A549 (cell line): ENCODE results near the gene SOX13. TPM values are rescaled to one million over a fixed set of nuclear protein-coding genes. Genes with fewer than 3 reads are reported as not detected.

Source experiments
- ATAC-seq, 2 experiments: fragments of 200-7000 bp in 1 of 2; fragments of >200 bp in 1 of 2; cut with Nextera tagmentation in 1 of 2; cut with Tn5 transposase in 1 of 2; 3 replicates each; pipeline versions ENCODE4 v1.8.0 to v1.9.1; 2018 to 2020; ENCODE audit warnings: mild to moderate bottlenecking in 1 of 2, moderate library complexity in 1 of 2
- CTCF ChIA-PET: fragments of 300-600 bp; sonication (Branson Sonifier 250); formaldehyde crosslinking; extraction: SDS; loops from one replicate; lab custom pipeline; 2021; ENCODE audit warnings: antibody characterized with exemption, inconsistent platforms; lab: Yijun Ruan, JAX
- POLR2A ChIA-PET: fragments of 350-600 bp; formaldehyde crosslinking; extraction: SDS; loops from one replicate; lab custom pipeline; 2021; ENCODE audit warnings: antibody characterized with exemption, inconsistent platforms; lab: Yijun Ruan, JAX
- DNase-seq, 2 experiments: peaks; one replicate each; pipeline versions ENCODE4 v3.0.0 to v3.0.0-alpha.2; 2011 to 2016; ENCODE audit warnings: low read depth in 1 of 2, low spot score in 1 of 2
- FAIRE-seq: peaks from 2 replicates; lab custom pipeline; 2011; peaks lifted over from hg19 to GRCh38; lab: Jason Lieb, UNC
- H3K27ac ChIP-seq, 2 experiments: fragments of >200 bp; sonication (Bioruptor Twin); formaldehyde crosslinking; 3 replicates each; pipeline ENCODE4 v1.5.1; 2016 to 2017
- H3K4me1 ChIP-seq: fragments of >200 bp; sonication (Bioruptor Twin); formaldehyde crosslinking; 3 replicates; pipeline ENCODE4 v1.6.1; 2016
- H3K4me2 ChIP-seq: fragments of >200 bp; sonication (Bioruptor Twin); formaldehyde crosslinking; 3 replicates; pipeline ENCODE4 v1.6.1; 2016
- H3K4me3 ChIP-seq: fragments of >200 bp; sonication (Bioruptor Twin); formaldehyde crosslinking; 3 replicates; pipeline ENCODE4 v1.5.1; 2016
- H3K9me3 ChIP-seq: fragments of >200 bp; sonication (Bioruptor Twin); formaldehyde crosslinking; 3 replicates; pipeline ENCODE4 v1.6.1; 2016
- CEBPB ChIP-seq, 2 experiments: fragments of >200 bp in 1 of 2; sonication (Bioruptor Twin) in 1 of 2; formaldehyde crosslinking in 1 of 2; IDR thresholded peaks; 2 replicates each; pipeline ENCODE4 v1.6.1; 2012 to 2016
- CHD4 ChIP-seq: fragments of 200-600 bp; sonication (generic); IDR thresholded peaks from 2 replicates; pipeline ENCODE4 v1.6.1; 2016; ENCODE audit warnings: antibody characterized with exemption, mild to moderate bottlenecking, borderline replicate concordance
- EHF ChIP-seq: fragments of 250-450 bp; sonication (Bioruptor Pico); IDR thresholded peaks from 2 replicates; pipeline ENCODE4 v1.5.0; 2020; ENCODE audit warnings: mild to moderate bottlenecking
- ESRRA ChIP-seq: fragments of 150-350 bp; IDR thresholded peaks from 2 replicates; pipeline ENCODE4 v1.6.1; 2014; ENCODE audit warnings: mild to moderate bottlenecking, low read length, borderline replicate concordance
- FOSB ChIP-seq: fragments of 250-450 bp; sonication (Bioruptor Pico); IDR thresholded peaks from 2 replicates; pipeline ENCODE4 v1.5.0; 2020; ENCODE audit warnings: mild to moderate bottlenecking, moderate library complexity
- FOSL2 ChIP-seq, 2 experiments: fragments of 450-650 bp in 1 of 2; fragments of >200 bp in 1 of 2; sonication (Bioruptor Twin) in 1 of 2; formaldehyde crosslinking; IDR thresholded peaks; 2 replicates each; pipeline versions ENCODE4 v1.5.0 to v1.6.1; 2016 to 2020; ENCODE audit warnings: mild to moderate bottlenecking in 1 of 2, moderate library complexity in 1 of 2
- FOXS1 ChIP-seq: fragments of 250-450 bp; sonication (Bioruptor Pico); IDR thresholded peaks from 2 replicates; pipeline ENCODE4 v1.5.0; 2020; ENCODE audit warnings: mild to moderate bottlenecking, moderate library complexity
- HDAC2 ChIP-seq: fragments of 200-600 bp; sonication (generic); IDR thresholded peaks from 2 replicates; pipeline ENCODE4 v1.6.1; 2016
- HEYL ChIP-seq: fragments of 250-450 bp; sonication (Bioruptor Pico); IDR thresholded peaks from 2 replicates; pipeline ENCODE4 v1.8.0; 2021; ENCODE audit warnings: mild to moderate bottlenecking, moderate library complexity
- JUN ChIP-seq, 2 experiments: fragments of >200 bp; sonication (Bioruptor Twin); formaldehyde crosslinking; IDR thresholded peaks; 2 replicates in 1 of 2; 3 replicates in 1 of 2; pipeline ENCODE4 v1.6.1; 2016 to 2017
- JUNB ChIP-seq: fragments of >200 bp; sonication (Bioruptor Twin); formaldehyde crosslinking; IDR thresholded peaks from 2 replicates; pipeline ENCODE4 v1.6.1; 2016
- KDM5A ChIP-seq: fragments of 200-600 bp; sonication (generic); IDR thresholded peaks from 2 replicates; pipeline ENCODE4 v1.6.1; 2016; ENCODE audit warnings: antibody characterized with exemption, mild to moderate bottlenecking
- MAZ ChIP-seq: fragments of 150-350 bp; IDR thresholded peaks from 2 replicates; pipeline ENCODE4 v1.6.1; 2014; ENCODE audit warnings: antibody characterized with exemption, low read depth, low read length, borderline replicate concordance
- NFE2L2 ChIP-seq: fragments of 150-350 bp; conservative IDR thresholded peaks from 2 replicates; pipeline ENCODE4 v1.6.1; 2014; ENCODE audit warnings: low read length
- RARB ChIP-seq: fragments of 250-450 bp; sonication (Bioruptor Pico); IDR thresholded peaks from 2 replicates; pipeline ENCODE4 v1.8.0; 2021; ENCODE audit warnings: mild to moderate bottlenecking, moderate library complexity
- RFX5 ChIP-seq: fragments of 450-650 bp; IDR thresholded peaks from 2 replicates; pipeline ENCODE4 v1.7.1; 2014; ENCODE audit warnings: antibody characterized with exemption, mild to moderate bottlenecking, moderate library complexity
- SMC3 ChIP-seq: fragments of >200 bp; sonication (Bioruptor Twin); formaldehyde crosslinking; IDR thresholded peaks from 3 replicates; pipeline ENCODE4 v1.6.1; 2018; ENCODE audit warnings: inconsistent platforms
- TFCP2L1 ChIP-seq: fragments of 250-450 bp; sonication (Bioruptor Pico); IDR thresholded peaks from 2 replicates; pipeline ENCODE4 v1.5.0; 2021; ENCODE audit warnings: mild to moderate bottlenecking
- ZFP36 ChIP-seq: fragments of 450-650 bp; IDR thresholded peaks from 2 replicates; pipeline ENCODE4 v1.6.1; 2014; ENCODE audit warnings: borderline replicate concordance; ENCODE audit not compliant: partially characterized antibody
- ZNF302 ChIP-seq: fragments of 250-450 bp; sonication (Bioruptor Pico); IDR thresholded peaks from 2 replicates; pipeline ENCODE4 v1.9.0; 2021; ENCODE audit warnings: inconsistent platforms, mild to moderate bottlenecking, moderate library complexity
- WGBS: methylation state at CpG from one replicate; pipeline ENCODE4 v1.1.6; 2017; ENCODE audit errors: missing lambda C conversion rate; 5-methylcytosine and 5-hydroxymethylcytosine counted together
- polyA plus RNA-seq, 4 experiments: library from polyadenylated mRNA; depleted of rRNA in 3 of 4; stranded (reverse); fragments of >200 nt; fragmentation: RNase III in 1 of 4; extraction: RNeasy Plus Mini Kit Qiagen cat#74134 plus additional on column Dnase treatment in 1 of 4; gene quantifications; 2 replicates in 3 of 4; 3 replicates in 1 of 4; pipeline ENCODE4 v1.2.3, GENCODE V29; 2011 to 2017
- TF ChIP-seq, protein P1 (sequence below): IDR thresholded peaks from 2 replicates; pipeline ENCODE4 v1.6.1; 2012
- TF ChIP-seq, protein P2 (sequence below): fragments of 150-350 bp; IDR thresholded peaks from 2 replicates; pipeline ENCODE4 v1.6.1; 2014; ENCODE audit warnings: low read depth, mild to moderate bottlenecking, low read length
- TF ChIP-seq, protein P3 (sequence below): fragments of 250-450 bp; sonication (Bioruptor Pico); IDR thresholded peaks from 2 replicates; pipeline ENCODE4 v1.5.0; 2021; ENCODE audit warnings: mild to moderate bottlenecking, moderate library complexity, borderline replicate concordance
- TF ChIP-seq, protein P4 (sequence below): fragments of >200 bp; sonication (Bioruptor Twin); formaldehyde crosslinking; IDR thresholded peaks from 3 replicates; pipeline ENCODE4 v1.6.1; 2016
- TF ChIP-seq, protein P5 (sequence below): fragments of >200 bp; sonication (Bioruptor Twin); formaldehyde crosslinking; IDR thresholded peaks from 3 replicates; pipeline ENCODE4 v1.5.1; 2016

The SOX13 gene
- polyA plus RNA-seq, 2 of the 4 experiments (the other 2 are of a cell fraction) = 6.8 to 9.8 TPM

DNA sequence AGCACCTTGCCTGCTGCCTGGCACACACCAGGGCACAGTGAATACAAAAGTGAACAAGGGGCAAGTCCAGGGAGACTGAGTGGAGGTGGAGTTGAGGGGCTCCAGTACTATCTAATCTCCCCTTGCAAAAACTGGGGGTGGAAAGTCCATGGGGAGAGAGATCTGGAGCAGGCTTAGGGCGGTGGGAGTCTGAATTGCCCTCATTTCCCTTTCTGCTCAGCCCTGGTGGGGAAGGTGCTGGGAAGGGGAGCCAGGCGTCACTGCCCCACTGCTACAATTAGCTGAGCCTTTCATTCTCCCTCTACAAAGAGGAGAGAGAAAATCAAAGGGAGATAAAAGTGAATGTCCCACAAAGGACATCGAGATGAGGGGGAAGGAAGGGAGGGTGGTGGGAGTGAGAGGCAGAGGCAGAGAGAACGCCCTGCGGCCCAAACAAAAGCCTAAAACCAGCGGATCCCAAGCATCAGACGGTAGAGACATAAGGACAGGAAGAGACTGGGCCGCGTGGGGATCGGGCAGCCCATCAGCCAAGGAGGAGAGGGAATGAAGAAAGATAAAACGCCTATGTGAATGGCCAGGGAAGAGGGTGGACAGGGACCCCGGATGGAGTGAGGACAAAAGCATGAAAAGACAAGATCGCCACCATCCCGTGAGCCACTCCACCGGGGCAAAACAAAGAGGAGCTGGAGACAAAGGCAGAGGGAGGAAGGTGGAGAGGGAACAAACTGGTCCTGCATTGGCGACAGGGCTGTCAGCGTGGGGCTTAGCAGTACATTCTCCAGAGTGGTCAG lies 46.8 kb upstream of the SOX13 start:
- no peaks in the 10 kb centered on the region for H3K4me1 ChIP-seq
- no peak overlapping the region for H3K4me2 ChIP-seq
- ChIA-PET POLR2A (no interaction called here), CTCF (interaction anchor here (1.2 kb wide), 1 partner anchor 26 kb away, joined by 4 read pairs; no protein-coding TSS in a partner anchor)
- 69% methylated on average over 17 of the region's 17 CpGs for WGBS
- DNase-seq (no peak), FAIRE-seq (no peak), ATAC-seq (no peak; a peak in 1 of 6 replicates)
- no peak overlapping the region for H3K27ac ChIP-seq
- TF ChIP-seq NFE2L2 (no peak), TFCP2L1 (CRISPR knock-in tag) (no peak), ZNF302 (CRISPR knock-in tag) (no peak), SMC3 (no peak), JUNB (no peak), EHF (no peak), RARB (CRISPR knock-in tag) (no peak)
- TF ChIP-seq, protein P1, sequence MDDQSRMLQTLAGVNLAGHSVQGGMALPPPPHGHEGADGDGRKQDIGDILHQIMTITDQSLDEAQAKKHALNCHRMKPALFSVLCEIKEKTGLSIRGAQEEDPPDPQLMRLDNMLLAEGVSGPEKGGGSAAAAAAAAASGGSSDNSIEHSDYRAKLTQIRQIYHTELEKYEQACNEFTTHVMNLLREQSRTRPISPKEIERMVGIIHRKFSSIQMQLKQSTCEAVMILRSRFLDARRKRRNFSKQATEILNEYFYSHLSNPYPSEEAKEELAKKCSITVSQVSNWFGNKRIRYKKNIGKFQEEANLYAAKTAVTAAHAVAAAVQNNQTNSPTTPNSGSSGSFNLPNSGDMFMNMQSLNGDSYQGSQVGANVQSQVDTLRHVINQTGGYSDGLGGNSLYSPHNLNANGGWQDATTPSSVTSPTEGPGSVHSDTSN = no peak
- no peaks in the 10 kb centered on the region for H3K9me3 ChIP-seq
- H3K4me3 ChIP-seq = no peak overlapping the region

DNA sequence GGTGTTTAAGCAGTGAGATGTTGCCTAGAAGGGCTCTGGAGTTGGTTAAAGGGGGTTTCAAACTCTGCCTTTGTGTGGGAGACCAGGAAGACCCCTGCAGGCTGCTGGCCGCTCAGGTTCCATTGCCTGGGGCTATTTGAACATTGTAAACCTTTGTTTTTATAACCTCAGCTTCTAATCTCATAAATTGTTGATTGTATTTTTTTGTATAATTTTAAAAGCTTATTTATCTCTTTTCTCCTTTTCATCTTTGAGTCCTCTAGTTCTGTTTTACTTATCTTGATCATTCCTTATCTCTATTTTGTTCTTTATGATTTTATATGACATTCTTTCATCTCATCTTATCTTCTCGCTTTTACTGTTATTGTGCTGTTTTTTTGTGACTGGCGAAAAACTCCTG lies 45.5 kb upstream of the SOX13 start:
- WGBS = 67% methylated on average over 3 of the region's 3 CpGs
- no peak overlapping the region for H3K4me3 ChIP-seq
- no peaks in the 10 kb centered on the region for H3K9me3 ChIP-seq
- H3K4me1 ChIP-seq = no peaks in the 10 kb centered on the region
- FAIRE-seq = no peak
- DNase-seq = no peak
- no peak overlapping the region for H3K4me2 ChIP-seq
- ChIA-PET POLR2A (no interaction called here), CTCF (interaction anchor here (0.6 to 2.0 kb wide), 5 partner anchors 101 to 719 kb away, joined by 3 to 10 read pairs (median 3); no protein-coding TSS in a partner anchor)
- ATAC-seq = no peak
- H3K27ac ChIP-seq = no peak overlapping the region
- TF ChIP-seq, protein P2, sequence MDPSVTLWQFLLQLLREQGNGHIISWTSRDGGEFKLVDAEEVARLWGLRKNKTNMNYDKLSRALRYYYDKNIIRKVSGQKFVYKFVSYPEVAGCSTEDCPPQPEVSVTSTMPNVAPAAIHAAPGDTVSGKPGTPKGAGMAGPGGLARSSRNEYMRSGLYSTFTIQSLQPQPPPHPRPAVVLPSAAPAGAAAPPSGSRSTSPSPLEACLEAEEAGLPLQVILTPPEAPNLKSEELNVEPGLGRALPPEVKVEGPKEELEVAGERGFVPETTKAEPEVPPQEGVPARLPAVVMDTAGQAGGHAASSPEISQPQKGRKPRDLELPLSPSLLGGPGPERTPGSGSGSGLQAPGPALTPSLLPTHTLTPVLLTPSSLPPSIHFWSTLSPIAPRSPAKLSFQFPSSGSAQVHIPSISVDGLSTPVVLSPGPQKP = no peak
- TF ChIP-seq ZFP36 = no peak
- TF ChIP-seq CEBPB (IDR thresholded peaks at IDR 0.05) = no peak

DNA sequence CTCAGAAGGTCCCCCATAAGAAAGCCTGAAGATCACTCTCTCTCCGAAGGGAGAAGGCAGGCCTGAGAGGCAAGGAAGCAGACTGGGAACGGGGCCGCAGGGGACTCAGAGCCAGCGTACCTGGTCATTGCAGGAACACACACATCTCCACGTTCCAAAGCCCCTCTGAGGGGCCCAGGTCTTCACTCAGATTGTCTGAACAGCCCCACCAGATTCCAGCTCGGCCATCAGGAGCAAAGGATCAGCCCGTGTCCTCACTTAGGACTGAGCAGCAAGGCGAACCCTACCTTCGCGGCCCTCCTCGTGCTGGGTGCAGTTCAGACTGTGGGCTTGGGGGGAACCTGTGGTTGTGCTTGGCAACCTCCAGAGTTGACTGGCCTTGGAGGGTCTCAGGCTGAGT lies 43.9 kb upstream of the SOX13 start:
- ChIA-PET POLR2A (no interaction called here), CTCF (no interaction called here)
- Histone ChIP-seq H3K9me3 (no peaks in the 10 kb centered on the region), H3K4me3 (no peak overlapping the region), H3K4me1 (no peaks in the 10 kb centered on the region), H3K27ac (no peak overlapping the region), H3K4me2 (no peak overlapping the region)
- 82% methylated on average over 11 of the region's 11 CpGs for WGBS
- FAIRE-seq (no peak), DNase-seq (no peak), ATAC-seq (no peak)
- no peak for TF ChIP-seq JUN (IDR thresholded peaks at IDR 0.05)
- TF ChIP-seq FOXS1 = no peak
- TF ChIP-seq HDAC2 = no peak
- no peak for TF ChIP-seq ZFP36
- TF ChIP-seq, protein P3, sequence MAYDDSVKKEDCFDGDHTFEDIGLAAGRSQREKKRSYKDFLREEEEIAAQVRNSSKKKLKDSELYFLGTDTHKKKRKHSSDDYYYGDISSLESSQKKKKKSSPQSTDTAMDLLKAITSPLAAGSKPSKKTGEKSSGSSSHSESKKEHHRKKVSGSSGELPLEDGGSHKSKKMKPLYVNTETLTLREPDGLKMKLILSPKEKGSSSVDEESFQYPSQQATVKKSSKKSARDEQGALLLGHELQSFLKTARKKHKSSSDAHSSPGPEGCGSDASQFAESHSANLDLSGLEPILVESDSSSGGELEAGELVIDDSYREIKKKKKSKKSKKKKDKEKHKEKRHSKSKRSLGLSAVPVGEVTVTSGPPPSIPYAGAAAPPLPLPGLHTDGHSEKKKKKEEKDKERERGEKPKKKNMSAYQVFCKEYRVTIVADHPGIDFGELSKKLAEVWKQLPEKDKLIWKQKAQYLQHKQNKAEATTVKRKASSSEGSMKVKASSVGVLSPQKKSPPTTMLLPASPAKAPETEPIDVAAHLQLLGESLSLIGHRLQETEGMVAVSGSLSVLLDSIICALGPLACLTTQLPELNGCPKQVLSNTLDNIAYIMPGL (CRISPR knock-in tag) = no peak
- no peak for TF ChIP-seq RFX5
- no peak for TF ChIP-seq ESRRA
- TF ChIP-seq, protein P4, sequence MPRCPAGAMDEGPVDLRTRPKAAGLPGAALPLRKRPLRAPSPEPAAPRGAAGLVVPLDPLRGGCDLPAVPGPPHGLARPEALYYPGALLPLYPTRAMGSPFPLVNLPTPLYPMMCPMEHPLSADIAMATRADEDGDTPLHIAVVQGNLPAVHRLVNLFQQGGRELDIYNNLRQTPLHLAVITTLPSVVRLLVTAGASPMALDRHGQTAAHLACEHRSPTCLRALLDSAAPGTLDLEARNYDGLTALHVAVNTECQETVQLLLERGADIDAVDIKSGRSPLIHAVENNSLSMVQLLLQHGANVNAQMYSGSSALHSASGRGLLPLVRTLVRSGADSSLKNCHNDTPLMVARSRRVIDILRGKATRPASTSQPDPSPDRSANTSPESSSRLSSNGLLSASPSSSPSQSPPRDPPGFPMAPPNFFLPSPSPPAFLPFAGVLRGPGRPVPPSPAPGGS = no peak
- TF ChIP-seq CHD4 = no peak
- TF ChIP-seq, protein P5, sequence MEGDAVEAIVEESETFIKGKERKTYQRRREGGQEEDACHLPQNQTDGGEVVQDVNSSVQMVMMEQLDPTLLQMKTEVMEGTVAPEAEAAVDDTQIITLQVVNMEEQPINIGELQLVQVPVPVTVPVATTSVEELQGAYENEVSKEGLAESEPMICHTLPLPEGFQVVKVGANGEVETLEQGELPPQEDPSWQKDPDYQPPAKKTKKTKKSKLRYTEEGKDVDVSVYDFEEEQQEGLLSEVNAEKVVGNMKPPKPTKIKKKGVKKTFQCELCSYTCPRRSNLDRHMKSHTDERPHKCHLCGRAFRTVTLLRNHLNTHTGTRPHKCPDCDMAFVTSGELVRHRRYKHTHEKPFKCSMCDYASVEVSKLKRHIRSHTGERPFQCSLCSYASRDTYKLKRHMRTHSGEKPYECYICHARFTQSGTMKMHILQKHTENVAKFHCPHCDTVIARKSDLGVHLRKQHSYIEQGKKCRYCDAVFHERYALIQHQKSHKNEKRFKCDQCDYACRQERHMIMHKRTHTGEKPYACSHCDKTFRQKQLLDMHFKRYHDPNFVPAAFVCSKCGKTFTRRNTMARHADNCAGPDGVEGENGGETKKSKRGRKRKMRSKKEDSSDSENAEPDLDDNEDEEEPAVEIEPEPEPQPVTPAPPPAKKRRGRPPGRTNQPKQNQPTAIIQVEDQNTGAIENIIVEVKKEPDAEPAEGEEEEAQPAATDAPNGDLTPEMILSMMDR = no peak
- TF ChIP-seq KDM5A = no peak
- TF ChIP-seq, protein P2 = no peak
- no peak for TF ChIP-seq FOSL2 (IDR thresholded peaks at IDR 0.05)
- no peak for TF ChIP-seq FOSL2 (CRISPR knock-in tag; IDR thresholded peaks at IDR 0.05)
- no peak for TF ChIP-seq FOSB
- no peak for TF ChIP-seq HEYL (CRISPR knock-in tag)
- TF ChIP-seq MAZ = no peak
- TF ChIP-seq, all 56 proteins: peak for 0
